ENCODE measurements around the gene CSGALNACT2.
A peak's percentile ranks its signal among the peaks of the same experiment; 100 is the strongest.

The CSGALNACT2 gene

DNA sequence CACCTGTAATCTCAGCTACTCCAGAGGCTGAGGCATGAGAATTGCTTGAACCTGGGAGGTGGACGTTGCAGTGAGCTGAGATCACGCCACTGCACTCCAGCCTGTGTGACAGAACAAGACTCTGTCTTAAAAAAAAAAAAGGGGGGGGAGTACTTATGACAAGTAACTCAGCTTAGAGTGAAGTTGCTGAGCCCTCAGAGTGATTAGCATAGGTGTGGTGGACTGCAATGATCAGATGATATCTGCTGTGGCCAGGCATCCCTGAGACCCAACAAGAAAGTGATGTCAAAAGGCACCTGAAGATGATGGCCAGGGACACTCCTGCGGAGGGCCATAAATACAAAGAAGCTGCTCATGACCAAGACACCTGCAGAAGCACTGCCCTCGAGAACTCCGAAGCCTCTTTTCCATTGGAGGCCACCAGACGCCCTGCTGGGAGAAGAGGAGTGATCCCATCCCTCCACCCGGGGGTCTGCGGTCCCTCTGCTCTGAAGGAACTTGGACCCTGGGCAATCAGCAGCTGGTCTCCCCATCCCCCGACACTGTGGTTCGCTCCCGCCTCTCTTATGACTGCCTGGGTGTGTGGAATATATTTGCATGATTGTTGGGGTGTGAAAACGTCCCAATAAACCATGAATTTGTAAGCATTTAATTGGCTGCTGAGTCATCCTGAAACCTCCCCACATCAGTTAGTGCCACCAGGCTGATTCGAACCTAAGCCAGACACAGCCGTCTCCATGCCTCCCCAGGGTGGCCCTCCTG lies 82.6 kb downstream of the CSGALNACT2 start:
- Histone ChIP-seq H3K4me2 (ENCODE audit: low read length) (peak overlapping the region; percentile 32), H3K27me3 (ENCODE audit: low read depth, low read length) (0 out of 2 replicates have a peak, but pooled peaks cover 3% of the 10 kb centered on the region), H3K4me3 (ENCODE audit: low read length) (no peak overlapping the region), H3K4me1 (ENCODE audit: low read length) (peaks cover 8% of the 10 kb centered on the region), H2AFZ (ENCODE audit: low read depth, low read length) (no peak overlapping the region), H3K36me3 (replicated peaks; ENCODE audit: low read depth, low read length) (no peaks in the 10 kb centered on the region), H3K9me3 (ENCODE audit: insufficient read depth, low read length) (no peaks in the 10 kb centered on the region), H3K79me2 (ENCODE audit: low read length) (no peaks in the 10 kb centered on the region), H3K27ac (ENCODE audit: low read length) (no peak overlapping the region), H4K20me1 (ENCODE audit: insufficient read depth, low read length) (no peaks in the 10 kb centered on the region), H3K9ac (ENCODE audit: low read length) (no peak overlapping the region)
- TF ChIP-seq EZH2phosphoT487 (IDR thresholded peaks at IDR 0.05; ENCODE audit: low read depth), result no peak
- TF ChIP-seq, protein P1, sequence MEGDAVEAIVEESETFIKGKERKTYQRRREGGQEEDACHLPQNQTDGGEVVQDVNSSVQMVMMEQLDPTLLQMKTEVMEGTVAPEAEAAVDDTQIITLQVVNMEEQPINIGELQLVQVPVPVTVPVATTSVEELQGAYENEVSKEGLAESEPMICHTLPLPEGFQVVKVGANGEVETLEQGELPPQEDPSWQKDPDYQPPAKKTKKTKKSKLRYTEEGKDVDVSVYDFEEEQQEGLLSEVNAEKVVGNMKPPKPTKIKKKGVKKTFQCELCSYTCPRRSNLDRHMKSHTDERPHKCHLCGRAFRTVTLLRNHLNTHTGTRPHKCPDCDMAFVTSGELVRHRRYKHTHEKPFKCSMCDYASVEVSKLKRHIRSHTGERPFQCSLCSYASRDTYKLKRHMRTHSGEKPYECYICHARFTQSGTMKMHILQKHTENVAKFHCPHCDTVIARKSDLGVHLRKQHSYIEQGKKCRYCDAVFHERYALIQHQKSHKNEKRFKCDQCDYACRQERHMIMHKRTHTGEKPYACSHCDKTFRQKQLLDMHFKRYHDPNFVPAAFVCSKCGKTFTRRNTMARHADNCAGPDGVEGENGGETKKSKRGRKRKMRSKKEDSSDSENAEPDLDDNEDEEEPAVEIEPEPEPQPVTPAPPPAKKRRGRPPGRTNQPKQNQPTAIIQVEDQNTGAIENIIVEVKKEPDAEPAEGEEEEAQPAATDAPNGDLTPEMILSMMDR (IDR thresholded peaks at IDR 0.05; ENCODE audit: low read depth, low read length), result no peak

DNA sequence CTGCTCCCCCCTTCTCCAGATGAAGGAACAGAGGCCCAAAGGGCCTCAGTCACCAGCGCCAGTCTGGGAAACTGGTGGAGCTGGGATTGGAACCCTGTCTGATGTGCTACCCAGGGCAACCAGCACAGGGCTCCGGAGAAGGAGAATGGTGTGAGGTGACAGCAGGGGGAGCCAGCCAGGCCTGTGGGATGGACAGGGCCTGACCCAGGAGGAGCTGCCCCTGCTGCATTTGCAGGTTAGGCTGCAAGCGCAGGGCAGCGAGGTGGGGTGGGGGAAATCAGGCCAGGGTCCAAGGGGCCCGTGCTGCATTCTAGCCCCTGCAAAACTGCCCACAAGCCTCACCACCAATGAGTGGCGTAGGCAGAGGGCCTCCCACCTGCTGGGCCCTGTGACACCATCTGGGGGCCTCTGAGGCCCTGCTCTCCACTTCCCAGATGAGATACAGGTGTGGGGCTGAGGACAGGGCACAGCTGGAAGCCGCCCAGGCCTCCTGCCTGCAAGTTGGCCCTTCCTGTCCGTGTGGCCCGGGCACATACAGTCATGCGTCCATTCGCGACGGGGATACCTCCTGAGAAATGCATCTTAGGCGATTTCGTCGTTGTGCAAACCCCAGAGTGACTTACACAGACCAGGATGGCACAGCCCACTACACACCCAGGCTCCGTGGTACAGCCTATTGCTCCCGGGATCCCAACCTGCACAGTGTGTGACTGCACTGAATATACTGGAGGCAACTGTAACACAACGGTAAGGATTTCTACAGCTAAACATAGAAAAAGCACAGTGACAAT lies 83.4 kb downstream of the CSGALNACT2 start:
- H3K27me3 ChIP-seq (ENCODE audit: low read depth, low read length), result 0 out of 2 replicates have a peak, but pooled peaks cover 3% of the 10 kb centered on the region
- no peak overlapping the region for H3K9ac ChIP-seq (ENCODE audit: low read length)
- TF ChIP-seq, protein P1 (IDR thresholded peaks at IDR 0.05; ENCODE audit: low read depth, low read length), result no peak; the same call in 1 of the 2 replicates
- H3K4me1 ChIP-seq (ENCODE audit: low read length), result peaks cover 8% of the 10 kb centered on the region
- H3K27ac ChIP-seq (ENCODE audit: low read length), result no peak overlapping the region
- H3K36me3 ChIP-seq (replicated peaks; ENCODE audit: low read depth, low read length), result no peaks in the 10 kb centered on the region
- no peaks in the 10 kb centered on the region for H3K9me3 ChIP-seq (ENCODE audit: insufficient read depth, low read length)
- H3K4me2 ChIP-seq (ENCODE audit: low read length), result peak overlapping the region; percentile 32
- H3K4me3 ChIP-seq (ENCODE audit: low read length), result no peak overlapping the region
- no peak overlapping the region for H2AFZ ChIP-seq (ENCODE audit: low read depth, low read length)
- H4K20me1 ChIP-seq (ENCODE audit: insufficient read depth, low read length), result no peaks in the 10 kb centered on the region
- H3K79me2 ChIP-seq (ENCODE audit: low read length), result no peaks in the 10 kb centered on the region

DNA sequence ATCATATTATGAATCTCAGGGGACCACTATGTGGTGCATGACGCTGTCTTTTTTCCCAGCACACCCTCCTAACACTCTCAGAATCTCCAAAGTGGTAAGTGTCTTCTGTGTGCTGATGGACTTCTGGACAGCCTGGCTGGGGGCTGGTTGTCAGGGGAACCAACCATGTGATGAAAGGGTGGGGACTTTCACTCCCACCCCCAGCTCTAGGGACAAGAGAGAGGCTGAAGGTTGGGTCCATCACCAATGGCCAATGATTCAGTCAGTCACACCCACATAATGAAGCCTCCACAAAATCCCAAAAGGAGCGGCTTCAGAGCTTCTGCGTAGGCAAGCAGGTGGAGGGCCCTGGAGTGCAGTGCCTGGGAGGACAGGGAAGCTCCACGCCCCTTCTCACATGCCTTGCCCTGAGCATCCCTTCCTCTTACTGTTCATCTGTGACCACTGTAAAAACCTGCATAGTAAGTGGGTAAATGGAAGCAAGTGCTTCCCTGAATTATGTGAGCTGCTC lies 84.0 kb downstream of the CSGALNACT2 start:
- H3K4me2 ChIP-seq (ENCODE audit: low read length), result no peak overlapping the region
- no peaks in the 10 kb centered on the region for H3K9me3 ChIP-seq (ENCODE audit: insufficient read depth, low read length)
- no peak overlapping the region for H2AFZ ChIP-seq (ENCODE audit: low read depth, low read length)
- H3K4me3 ChIP-seq (ENCODE audit: low read length), result no peak overlapping the region
- no peaks in the 10 kb centered on the region for H3K36me3 ChIP-seq (replicated peaks; ENCODE audit: low read depth, low read length)
- TF ChIP-seq EZH2phosphoT487 (IDR thresholded peaks at IDR 0.05; ENCODE audit: low read depth), result no peak
- TF ChIP-seq, protein P1 (IDR thresholded peaks at IDR 0.05; ENCODE audit: low read depth, low read length), result no peak
- no peaks in the 10 kb centered on the region for H3K79me2 ChIP-seq (ENCODE audit: low read length)
- 0 out of 2 replicates have a peak, but pooled peaks cover 3% of the 10 kb centered on the region for H3K27me3 ChIP-seq (ENCODE audit: low read depth, low read length)
- H3K27ac ChIP-seq (ENCODE audit: low read length), result no peak overlapping the region
- peaks cover 8% of the 10 kb centered on the region for H3K4me1 ChIP-seq (ENCODE audit: low read length)
- H3K9ac ChIP-seq (ENCODE audit: low read length), result no peak overlapping the region
- no peaks in the 10 kb centered on the region for H4K20me1 ChIP-seq (ENCODE audit: insufficient read depth, low read length)

DNA sequence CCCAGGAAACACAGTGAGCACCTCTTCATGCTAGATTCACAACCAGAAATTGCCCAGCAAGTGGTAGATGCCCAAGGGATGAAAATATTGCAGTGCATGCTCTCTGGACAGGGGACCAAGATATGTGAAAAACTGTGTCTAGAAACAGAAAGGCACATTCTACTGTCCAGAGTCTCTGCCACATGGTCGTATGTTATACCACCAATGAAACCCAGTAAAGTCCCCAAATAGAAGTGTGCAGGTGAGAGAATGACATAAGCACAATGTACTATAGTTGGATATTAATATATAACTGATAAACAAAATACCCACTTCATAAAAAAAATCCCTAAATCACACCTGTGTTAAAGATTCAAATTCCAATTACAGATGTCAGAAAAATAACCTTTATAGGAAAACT lies 84.8 kb downstream of the CSGALNACT2 start:
- Histone ChIP-seq H3K27ac (ENCODE audit: low read length) (no peak overlapping the region), H3K9ac (ENCODE audit: low read length) (no peak overlapping the region), H3K79me2 (ENCODE audit: low read length) (no peaks in the 10 kb centered on the region), H3K4me1 (ENCODE audit: low read length) (peaks cover 8% of the 10 kb centered on the region), H4K20me1 (ENCODE audit: insufficient read depth, low read length) (no peaks in the 10 kb centered on the region), H3K9me3 (ENCODE audit: insufficient read depth, low read length) (no peaks in the 10 kb centered on the region), H3K4me2 (ENCODE audit: low read length) (no peak overlapping the region), H3K27me3 (ENCODE audit: low read depth, low read length) (0 out of 2 replicates have a peak, but pooled peaks cover 3% of the 10 kb centered on the region), H2AFZ (ENCODE audit: low read depth, low read length) (no peak overlapping the region), H3K4me3 (ENCODE audit: low read length) (no peak overlapping the region), H3K36me3 (replicated peaks; ENCODE audit: low read depth, low read length) (no peaks in the 10 kb centered on the region)
- TF ChIP-seq, protein P1 (IDR thresholded peaks at IDR 0.05; ENCODE audit: low read depth, low read length), result no peak
- no peak for TF ChIP-seq EZH2phosphoT487 (IDR thresholded peaks at IDR 0.05; ENCODE audit: low read depth)

All from OCI-LY3 (cell line).